ENCODE results near the gene FOXP1.

The FOXP1 gene

GRCh38 chr3:71564361-71564760, 19.2 kb downstream of the FOXP1 start:
- no peak for DNase-seq (ENCODE audit: low spot score)

- no peak for DNase-seq (ENCODE audit: low spot score)
Observed at GRCh38 chr3:71563827-71564226, 19.7 kb downstream of the FOXP1 start.

GRCh38 chr3:71562938-71563337, 20.6 kb downstream of the FOXP1 start:
- DNase-seq (ENCODE audit: low spot score), result no peak

GRCh38 chr3:71560665-71561064, 22.9 kb downstream of the FOXP1 start:
- DNase-seq (ENCODE audit: low spot score), result no peak

GRCh38 chr3:71559578-71560162, 23.9 kb downstream of the FOXP1 start:
- DNase-seq (ENCODE audit: low spot score), result no peak

GRCh38 chr3:71559021-71559420, 24.5 kb downstream of the FOXP1 start:
- DNase-seq (ENCODE audit: low spot score), result no peak

- no peak for DNase-seq (ENCODE audit: low spot score)
Observed at GRCh38 chr3:71554649-71555048, 28.9 kb downstream of the FOXP1 start.

GRCh38 chr3:71551311-71551919, 32.1 kb downstream of the FOXP1 start:
- no peak for DNase-seq (ENCODE audit: low spot score)

GRCh38 chr3:71549951-71550350, 33.6 kb downstream of the FOXP1 start:
- DNase-seq (ENCODE audit: low spot score), result no peak

- no peak for DNase-seq (ENCODE audit: low spot score)
Observed at GRCh38 chr3:71548705-71549384, 34.7 kb downstream of the FOXP1 start.

GRCh38 chr3:71547249-71548198, 36.0 kb downstream of the FOXP1 start:
- peak; percentile 30 for DNase-seq (ENCODE audit: low spot score)

GRCh38 chr3:71546821-71547220, 36.7 kb downstream of the FOXP1 start:
- no peak for DNase-seq (ENCODE audit: low spot score)

GRCh38 chr3:71545330-71545729, 38.2 kb downstream of the FOXP1 start:
- DNase-seq (ENCODE audit: low spot score), result no peak

- no peak for DNase-seq (ENCODE audit: low spot score)
Observed at GRCh38 chr3:71543371-71544016, 40.0 kb downstream of the FOXP1 start.

GRCh38 chr3:71542521-71543370, 40.8 kb downstream of the FOXP1 start:
- DNase-seq (ENCODE audit: low spot score), result peak; percentile 87

- DNase-seq (ENCODE audit: low spot score), result no peak
Observed at GRCh38 chr3:71541313-71541712, 42.2 kb downstream of the FOXP1 start.

- no peak for DNase-seq (ENCODE audit: low spot score)
Observed at GRCh38 chr3:71537211-71537611, 46.3 kb downstream of the FOXP1 start.

- no peak for DNase-seq (ENCODE audit: low spot score)
Observed at GRCh38 chr3:71536376-71536965, 47.1 kb downstream of the FOXP1 start.

GRCh38 chr3:71533588-71533987, 49.9 kb downstream of the FOXP1 start:
- no peak for DNase-seq (ENCODE audit: low spot score)

- no peak for DNase-seq (ENCODE audit: low spot score)
Observed at GRCh38 chr3:71532639-71533395, 50.7 kb downstream of the FOXP1 start.
